GM19395 (cell line): ENCODE data around the gene PCID2.

Experiments
- ATAC-seq: cut with Tn5 transposase; IDR thresholded peaks from one replicate; pipeline ENCODE4 v1.9.1; 2021; ENCODE audit warnings: mild to moderate bottlenecking, moderate library complexity; ENCODE audit not compliant: unreplicated experiment

Gene PCID2

GRCh38 chr13:113190181-113190580 lies 18.3 kb downstream of the PCID2 start:
- ATAC-seq, result no peak

DNA sequence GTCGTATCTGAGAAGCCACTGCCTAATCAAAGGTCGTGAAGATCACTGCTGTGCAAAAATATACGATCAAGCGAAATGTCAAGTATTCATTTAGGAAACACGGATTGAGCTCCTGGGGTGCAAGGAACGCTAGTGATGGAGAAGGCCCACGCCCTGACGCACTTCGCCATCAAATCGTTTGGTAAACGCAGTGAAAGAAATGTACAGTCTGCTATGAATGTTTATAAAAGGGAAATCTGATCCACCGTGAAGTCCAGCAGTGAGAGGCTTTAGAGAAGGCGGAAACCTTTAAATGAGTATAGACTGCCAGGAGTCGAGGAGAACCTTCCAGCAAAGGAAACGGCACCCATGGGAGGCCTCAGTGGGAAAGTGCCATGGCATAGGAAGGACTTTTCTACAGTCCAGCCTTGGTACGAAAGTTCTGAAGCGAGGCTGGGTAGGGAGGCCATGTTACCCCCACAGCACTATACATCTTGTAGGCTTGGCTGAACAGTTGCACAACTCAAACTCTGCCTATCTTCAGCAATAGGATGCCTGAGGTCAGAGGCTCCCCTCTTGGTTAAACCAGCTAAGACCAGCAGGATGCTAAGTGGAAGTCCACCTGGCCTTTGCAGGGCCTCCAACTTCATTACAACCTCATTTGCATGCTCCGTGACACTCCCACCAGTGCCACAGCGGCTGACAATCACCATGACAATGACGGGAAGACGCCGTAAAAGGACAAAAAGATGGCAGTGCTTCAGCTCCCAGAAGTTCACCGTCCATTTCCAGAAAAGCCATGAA lies 20.4 kb downstream of the PCID2 start:
- ATAC-seq, result no peak

DNA sequence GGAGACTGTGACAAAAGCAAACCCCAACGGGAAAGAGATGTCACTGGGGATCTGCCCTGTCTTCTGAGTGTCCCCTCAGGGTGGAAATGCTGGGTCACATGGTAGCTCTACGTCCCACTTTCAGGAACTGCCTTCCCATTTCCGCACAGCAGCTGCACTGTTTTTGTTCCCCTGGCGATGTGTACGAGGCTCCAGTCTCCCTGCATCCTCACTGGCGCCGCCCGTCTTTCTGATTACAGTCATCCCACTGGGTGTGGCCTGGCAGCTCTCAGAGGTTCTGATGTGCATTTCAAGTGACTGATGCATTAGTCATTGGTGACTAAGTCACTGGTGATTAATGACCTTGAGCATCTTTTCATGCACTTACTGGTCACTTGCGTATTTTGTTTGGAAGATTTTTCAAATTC lies 21.2 kb downstream of the PCID2 start:
- ATAC-seq, result no peak

DNA sequence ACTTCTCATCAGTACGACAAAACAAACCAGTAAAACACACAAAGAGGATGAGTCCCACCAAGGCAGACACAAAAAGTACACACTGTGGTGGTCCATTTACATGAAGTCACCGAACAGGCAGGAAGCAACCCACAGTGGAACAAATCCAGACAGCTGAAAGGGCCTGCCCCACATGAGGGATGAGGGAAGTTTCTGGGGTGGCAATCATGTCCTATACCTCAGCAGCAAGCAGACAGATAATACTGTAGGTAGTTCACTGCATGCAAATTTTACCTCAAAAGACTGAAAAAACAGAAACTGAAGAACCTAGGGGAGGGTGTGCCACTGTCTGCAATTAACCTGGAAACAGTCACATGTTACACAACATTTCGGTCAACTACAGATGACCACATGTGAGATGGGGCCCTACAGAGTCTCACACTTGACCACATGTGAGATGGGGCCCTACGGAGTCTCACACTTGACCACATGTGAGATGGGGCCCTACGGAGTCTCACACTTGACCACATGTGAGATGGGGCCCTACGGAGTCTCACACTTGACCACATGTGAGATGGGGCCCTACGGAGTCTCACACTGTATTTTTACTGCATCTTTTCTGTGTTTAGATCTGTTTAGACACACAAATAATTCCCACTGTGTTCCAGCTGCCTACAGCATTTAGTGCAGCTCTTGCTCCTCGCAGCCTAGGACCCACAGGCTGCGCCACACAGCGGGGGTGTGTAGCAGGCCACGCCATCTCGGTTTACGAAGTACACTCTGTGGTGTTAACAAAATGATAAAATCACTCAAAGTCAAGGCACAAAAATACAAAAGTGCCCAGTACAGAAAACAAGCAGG lies 22.2 kb downstream of the PCID2 start:
- peak; percentile 97 for ATAC-seq

DNA sequence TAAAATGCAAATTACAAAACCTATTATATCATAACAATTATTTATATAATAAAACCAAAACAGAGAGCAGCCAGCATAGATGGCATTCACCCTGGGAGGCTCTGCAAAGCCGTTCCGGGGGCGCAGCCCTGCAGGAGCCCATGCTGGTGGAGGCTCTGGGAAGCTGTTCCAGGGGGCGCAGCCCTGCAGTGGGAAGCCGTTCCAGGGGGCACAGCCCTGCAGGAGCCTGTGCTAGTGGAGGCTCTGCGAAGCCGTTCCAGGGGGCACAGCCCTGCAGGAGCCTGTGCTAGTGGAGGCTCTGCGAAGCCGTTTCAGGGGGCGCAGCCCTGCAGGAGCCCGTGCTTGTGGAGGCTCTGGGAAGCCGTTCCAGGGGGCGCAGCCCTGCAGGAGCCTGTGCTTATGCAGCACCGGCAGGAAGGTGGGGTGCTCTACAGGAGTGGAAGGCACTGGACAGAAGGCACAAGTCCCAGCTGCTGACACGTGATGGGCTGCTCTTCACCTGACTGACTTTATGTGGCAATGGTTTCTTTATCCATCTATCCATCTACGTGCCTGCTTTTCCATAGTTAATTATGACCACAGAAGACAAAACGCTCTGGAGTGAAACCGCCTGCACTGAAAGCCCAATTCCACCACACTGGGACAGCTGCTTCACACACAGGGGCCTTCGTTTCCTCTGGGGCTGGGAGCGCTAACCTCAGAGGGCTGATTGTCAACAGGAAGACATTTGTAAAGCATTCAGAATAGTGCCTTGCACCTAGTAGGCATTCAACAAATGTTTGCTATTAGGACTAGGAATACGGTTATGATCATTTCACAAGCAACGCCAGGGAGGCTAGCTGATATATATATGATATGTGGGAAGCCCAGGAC lies 23.7 kb downstream of the PCID2 start:
- no peak for ATAC-seq

DNA sequence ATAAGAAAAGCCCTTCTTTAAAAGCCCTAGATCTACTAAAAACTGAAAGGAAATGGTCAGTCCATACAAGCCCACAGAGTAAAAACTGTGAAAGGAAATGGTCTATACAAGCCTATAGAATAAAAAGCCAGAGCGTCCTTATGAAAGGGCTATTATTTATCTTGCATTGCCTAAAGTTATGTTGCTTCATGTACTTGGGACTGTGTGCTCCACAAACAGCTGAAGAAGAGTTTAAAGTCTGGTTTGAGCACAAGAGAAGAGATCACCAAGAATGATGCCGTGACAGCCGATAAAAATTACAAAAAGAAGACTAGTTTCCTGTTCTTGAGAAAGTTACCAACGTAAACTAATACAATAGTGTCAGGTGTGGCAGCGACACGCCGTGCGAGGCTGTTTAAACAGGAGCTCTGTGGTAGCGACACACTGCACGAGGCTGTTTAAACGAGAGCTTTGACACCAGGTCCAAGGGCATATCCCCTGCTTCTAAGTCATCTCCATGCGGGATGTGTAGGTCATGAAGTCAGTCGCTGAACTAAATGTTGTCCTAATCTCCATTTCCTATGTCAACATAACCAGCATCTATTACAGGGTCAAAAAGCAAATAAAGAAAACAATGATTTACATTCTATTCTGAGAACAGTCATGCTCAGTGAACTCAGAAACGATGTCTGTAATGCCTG lies 24.9 kb downstream of the PCID2 start:
- ATAC-seq, result no peak

- no peak for ATAC-seq
These were observed 26.4 kb downstream of the PCID2 start for GRCh38 chr13:113182046-113182445.

GRCh38 chr13:113179374-113180230 lies 28.9 kb downstream of the PCID2 start:
- no peak for ATAC-seq

GRCh38 chr13:113178896-113179167 lies 29.6 kb downstream of the PCID2 start:
- no peak for ATAC-seq

DNA sequence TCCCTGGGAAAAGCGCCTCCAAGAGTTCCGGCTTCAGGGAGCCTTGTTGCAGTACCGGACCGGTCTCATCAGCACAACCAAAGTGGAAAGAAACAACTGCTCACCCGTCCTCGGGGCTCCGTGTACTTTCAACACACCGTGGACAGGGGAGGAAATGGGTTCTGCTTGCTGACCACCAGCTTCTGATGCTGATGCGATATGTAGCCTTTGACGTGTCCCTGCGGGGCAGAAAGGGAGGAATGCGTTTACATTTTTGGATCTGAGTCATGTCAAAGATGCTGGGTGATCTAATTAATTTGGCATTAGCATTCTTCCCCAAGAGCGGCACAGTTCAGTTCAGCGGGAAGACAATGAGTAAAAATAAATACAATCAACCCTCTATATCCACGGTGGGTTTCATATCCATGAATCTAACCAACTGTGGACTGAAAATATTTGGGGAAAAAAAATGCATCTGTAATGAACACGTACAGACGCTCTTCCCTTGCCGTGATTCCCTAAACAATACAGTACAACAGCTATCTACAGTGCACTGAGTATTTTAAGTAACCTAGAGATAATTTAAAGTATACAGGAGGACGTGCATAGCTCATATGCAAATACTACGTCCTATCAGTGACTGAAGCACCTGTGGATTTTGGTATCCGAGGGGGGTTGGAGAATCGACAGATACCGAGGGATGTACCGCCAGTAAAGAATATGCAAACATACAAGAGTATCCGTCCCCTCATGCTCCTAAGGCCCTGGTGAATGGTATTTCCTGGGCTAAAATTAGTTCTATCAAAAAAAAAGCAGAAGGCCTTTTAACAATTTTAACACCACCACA lies 30.2 kb downstream of the PCID2 start:
- ATAC-seq, result no peak

GRCh38 chr13:113176822-113177221 lies 31.6 kb downstream of the PCID2 start:
- ATAC-seq, result no peak

DNA sequence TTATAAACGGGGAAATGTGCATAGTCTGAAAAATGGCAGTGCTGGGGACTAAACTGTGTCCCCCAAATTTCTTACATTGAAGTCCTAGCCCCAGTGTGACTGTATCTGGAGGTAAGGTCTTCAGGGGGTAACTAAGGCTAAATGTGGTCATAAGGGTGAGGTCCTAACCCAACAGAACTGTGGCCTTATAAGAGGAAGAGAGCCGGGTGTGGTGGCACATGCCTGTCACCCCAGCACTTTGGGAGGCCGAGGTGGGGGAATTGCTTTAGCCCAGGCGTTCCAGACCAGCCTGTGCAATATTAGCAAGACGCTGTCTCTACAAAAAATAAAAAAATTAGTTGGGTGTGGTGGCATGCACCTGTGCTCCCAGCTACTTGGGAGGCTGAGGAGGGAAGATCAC lies 32.2 kb downstream of the PCID2 start:
- no peak for ATAC-seq

DNA sequence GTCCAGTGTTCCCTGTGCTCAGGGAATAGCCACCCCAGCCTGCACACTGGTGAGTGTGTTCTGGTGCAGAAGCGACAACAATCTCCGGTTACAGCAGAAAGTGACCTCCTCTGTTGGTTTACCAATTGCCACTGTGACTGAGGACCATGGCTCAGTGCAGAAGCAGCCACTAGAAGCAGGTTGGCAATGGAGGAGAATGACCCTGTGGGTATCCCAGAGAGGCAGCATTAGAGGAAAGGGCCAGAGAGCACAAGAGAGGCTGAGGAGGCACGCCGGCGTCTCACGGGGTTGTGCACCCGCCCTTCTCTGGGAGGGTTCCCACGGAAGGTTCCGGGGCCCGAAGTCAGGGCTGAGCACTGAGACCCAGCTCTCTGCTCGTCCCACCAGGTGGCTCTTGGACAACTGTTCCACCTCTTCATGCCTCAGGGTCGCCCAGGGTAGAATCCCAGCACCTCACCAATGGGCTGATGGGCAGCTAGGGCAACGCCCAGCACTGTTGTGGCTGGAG lies 36.0 kb downstream of the PCID2 start:
- no peak for ATAC-seq

DNA sequence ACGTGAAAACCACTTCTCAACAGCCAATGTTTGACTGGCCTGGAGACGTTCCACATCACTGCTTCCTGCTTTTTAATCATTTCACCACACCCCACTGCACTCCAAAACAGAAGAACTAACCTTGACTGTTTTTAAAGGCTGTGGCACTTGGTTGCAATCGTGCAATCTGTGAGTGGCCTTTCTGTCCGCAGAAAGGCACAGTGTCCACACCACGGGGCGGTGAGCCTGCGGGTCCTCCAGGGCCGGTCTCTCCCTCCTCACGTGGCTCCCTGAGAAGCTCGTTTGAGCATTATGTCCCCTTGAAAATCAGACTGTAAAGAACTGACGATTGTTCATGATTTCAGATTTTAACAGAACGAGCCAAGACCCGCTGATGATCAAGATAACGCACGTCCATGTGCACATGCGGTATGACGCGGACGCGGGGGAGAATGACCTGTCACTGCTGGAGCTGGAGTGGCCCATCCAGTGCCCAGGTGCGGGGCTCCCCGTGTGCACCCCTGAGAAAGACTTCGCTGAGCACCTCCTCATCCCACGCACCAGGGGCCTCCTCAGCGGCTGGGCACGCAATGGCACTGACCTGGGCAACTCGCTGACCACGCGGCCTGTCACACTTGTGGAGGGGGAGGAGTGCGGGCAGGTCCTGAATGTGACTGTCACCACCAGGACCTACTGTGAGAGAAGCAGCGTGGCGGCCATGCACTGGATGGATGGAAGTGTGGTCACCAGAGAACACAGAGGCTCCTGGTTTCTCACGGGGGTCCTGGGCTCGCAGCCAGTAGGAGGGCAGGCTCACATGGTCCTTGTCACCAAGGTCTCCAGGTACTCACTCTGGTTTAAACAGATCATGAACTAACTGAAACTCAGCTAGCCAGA lies 37.0 kb downstream of the PCID2 start:
- ATAC-seq, result no peak

DNA sequence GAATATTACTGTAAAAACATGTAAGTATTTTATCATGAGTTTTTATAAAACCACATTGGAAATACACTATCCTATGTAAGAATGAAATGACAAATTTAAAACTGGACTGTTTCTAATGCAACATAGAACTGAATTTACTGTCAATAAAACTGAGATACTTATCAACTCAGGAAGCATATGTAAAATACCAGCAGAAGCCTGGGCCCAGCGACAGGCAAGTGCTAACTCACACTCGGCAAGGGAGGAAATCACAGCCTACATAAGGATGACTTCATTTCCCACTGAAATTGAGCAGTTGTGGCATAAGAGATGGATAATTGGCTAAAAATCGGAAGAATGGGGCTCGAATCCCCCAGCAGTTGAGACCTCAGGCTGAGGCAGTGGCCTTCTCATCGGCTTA lies 38.0 kb downstream of the PCID2 start:
- ATAC-seq, result no peak

- no peak for ATAC-seq
These were observed 38.9 kb downstream of the PCID2 start for GRCh38 chr13:113169277-113170272.

GRCh38 chr13:113168211-113168610 lies 40.3 kb downstream of the PCID2 start:
- no peak for ATAC-seq
